ENCODE measurements around the gene TERC. TPM values are rescaled to one million over a fixed set of nuclear protein-coding genes. Genes with fewer than 3 reads are reported as not detected.
"Not testable (repeated sequence)": the region's sequence is repeated elsewhere in the genome, so short reads cannot be mapped to it uniquely, and the experiment has no call there.

TERC gene
- total RNA-seq, 1 donor: 200 TPM

- no peaks in the 10 kb centered on the region for H3K79me2 ChIP-seq (ENCODE audit: insufficient read depth, low read length)
- H2AFZ ChIP-seq (ENCODE audit: low read length): no peak overlapping the region
- no peak for TF ChIP-seq CTCF (IDR thresholded peaks at IDR 0.05; ENCODE audit: extremely low read depth, low read depth, low read length)
- H4K20me1 ChIP-seq (ENCODE audit: insufficient read depth, low read length): no peaks in the 10 kb centered on the region
- no peak overlapping the region for H3K27ac ChIP-seq (ENCODE audit: low read depth, low read length)
- no peaks in the 10 kb centered on the region for H3K9me3 ChIP-seq (ENCODE audit: low read depth, low read length)
- H3K36me3 ChIP-seq (ENCODE audit: insufficient read depth, low read length): no peaks in the 10 kb centered on the region
- no peaks in the 10 kb centered on the region for H3K4me1 ChIP-seq (ENCODE audit: insufficient read depth, low read length)
- no peak overlapping the region for H3K4me2 ChIP-seq (ENCODE audit: insufficient read depth, low read length)
- peaks cover 12% of the 10 kb centered on the region for H3K27me3 ChIP-seq (ENCODE audit: insufficient read depth, low read length)
- DNase-seq (ENCODE audit: insufficient read length, low spot score, missing footprints): no peak
- H3K4me3 ChIP-seq (ENCODE audit: insufficient read depth, low read length): no peak overlapping the region
Measured at GRCh38 chr3:169746924-169747323, 17.9 kb downstream of the TERC start.

GRCh38 chr3:169744366-169745054 is 20.4 kb downstream of the TERC start:
- Histone ChIP-seq H3K79me2 (ENCODE audit: insufficient read depth, low read length) (no peaks in the 10 kb centered on the region), H3K4me1 (ENCODE audit: insufficient read depth, low read length) (no peaks in the 10 kb centered on the region), H3K4me3 (ENCODE audit: insufficient read depth, low read length) (no peak overlapping the region), H3K27me3 (ENCODE audit: insufficient read depth, low read length) (peaks cover 12% of the 10 kb centered on the region), H4K20me1 (ENCODE audit: insufficient read depth, low read length) (no peaks in the 10 kb centered on the region), H2AFZ (ENCODE audit: low read length) (no peak overlapping the region), H3K4me2 (ENCODE audit: insufficient read depth, low read length) (no peak overlapping the region), H3K36me3 (ENCODE audit: insufficient read depth, low read length) (no peaks in the 10 kb centered on the region), H3K27ac (ENCODE audit: low read depth, low read length) (no peak overlapping the region), H3K9me3 (ENCODE audit: low read depth, low read length) (no peaks in the 10 kb centered on the region)
- DNase-seq (ENCODE audit: insufficient read length, low spot score, missing footprints): no peak
- peak; percentile 33 for TF ChIP-seq CTCF (IDR thresholded peaks at IDR 0.05; ENCODE audit: extremely low read depth, low read depth, low read length)

- no peaks in the 10 kb centered on the region for H3K36me3 ChIP-seq (ENCODE audit: insufficient read depth, low read length)
- no peak for TF ChIP-seq CTCF (IDR thresholded peaks at IDR 0.05; ENCODE audit: extremely low read depth, low read depth, low read length)
- peaks cover 4% of the 10 kb centered on the region for H3K9me3 ChIP-seq (ENCODE audit: low read depth, low read length)
- H3K4me1 ChIP-seq (ENCODE audit: insufficient read depth, low read length): no peaks in the 10 kb centered on the region
- DNase-seq (ENCODE audit: insufficient read length, low spot score, missing footprints): no peak
- no peak overlapping the region for H3K4me2 ChIP-seq (ENCODE audit: insufficient read depth, low read length)
- H3K27me3 ChIP-seq (ENCODE audit: insufficient read depth, low read length): no peaks in the 10 kb centered on the region
- no peaks in the 10 kb centered on the region for H3K79me2 ChIP-seq (ENCODE audit: insufficient read depth, low read length)
- H3K27ac ChIP-seq (ENCODE audit: low read depth, low read length): no peak overlapping the region
- H3K4me3 ChIP-seq (ENCODE audit: insufficient read depth, low read length): no peak overlapping the region
- H2AFZ ChIP-seq (ENCODE audit: low read length): no peak overlapping the region
- no peaks in the 10 kb centered on the region for H4K20me1 ChIP-seq (ENCODE audit: insufficient read depth, low read length)
Measured at GRCh38 chr3:169739067-169739466, 25.8 kb downstream of the TERC start.

DNA sequence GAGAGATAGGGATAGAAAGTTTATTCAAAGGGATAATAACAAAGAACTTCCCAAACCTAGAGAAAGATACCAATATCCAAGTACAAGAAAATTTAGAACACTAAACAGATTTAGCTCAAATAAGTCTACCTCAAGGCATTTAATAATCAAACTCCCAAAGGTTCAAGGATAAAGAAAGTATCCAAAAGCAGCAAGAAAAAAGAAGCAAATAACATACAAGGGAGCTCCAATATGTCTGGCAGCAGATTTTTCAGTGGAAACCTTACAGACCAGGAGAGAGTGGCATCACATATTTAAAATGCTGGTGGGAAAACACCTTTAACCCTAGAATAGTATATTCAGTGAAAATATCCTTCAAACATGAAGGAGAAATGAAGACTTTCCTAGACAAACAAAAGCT is 33.0 kb downstream of the TERC start:
- not testable (repeated sequence) for H3K4me1 ChIP-seq (ENCODE audit: insufficient read depth, low read length); H3K27me3 ChIP-seq (ENCODE audit: insufficient read depth, low read length); H3K4me2 ChIP-seq (ENCODE audit: insufficient read depth, low read length); H3K36me3 ChIP-seq (ENCODE audit: insufficient read depth, low read length); H2AFZ ChIP-seq (ENCODE audit: low read length); DNase-seq (ENCODE audit: insufficient read length, low spot score, missing footprints); H4K20me1 ChIP-seq (ENCODE audit: insufficient read depth, low read length); H3K27ac ChIP-seq (ENCODE audit: low read depth, low read length); H3K4me3 ChIP-seq (ENCODE audit: insufficient read depth, low read length); H3K9me3 ChIP-seq (ENCODE audit: low read depth, low read length); H3K79me2 ChIP-seq (ENCODE audit: insufficient read depth, low read length)
